NCI-H187 (cell line): Measurements from ENCODE around the gene RTP2.
A peak's percentile ranks its signal among the peaks of the same experiment; 100 is the strongest.

Experiments used
- DNase-seq, 2 experiments: peaks; one replicate each; lab custom pipeline; 2025; lab: John Stamatoyannopoulos, UW

Gene RTP2

GRCh38 chr3:187738331-187739093 is 36.2 kb upstream of the RTP2 start:
- peak; percentile 69 to 72 for DNase-seq

GRCh38 chr3:187738071-187738330 is 35.6 kb upstream of the RTP2 start:
- no peak for DNase-seq

- no peak for DNase-seq
Observed at GRCh38 chr3:187737368-187738070, 35.2 kb upstream of the RTP2 start.

- no peak for DNase-seq
Observed at GRCh38 chr3:187737006-187737367, 34.6 kb upstream of the RTP2 start.

GRCh38 chr3:187736418-187736871 is 34.1 kb upstream of the RTP2 start:
- no peak for DNase-seq

GRCh38 chr3:187735837-187736236 is 33.5 kb upstream of the RTP2 start:
- no peak for DNase-seq

- DNase-seq = no peak
Observed at GRCh38 chr3:187735383-187735782, 33.0 kb upstream of the RTP2 start.

- no peak for DNase-seq
Observed at GRCh38 chr3:187734841-187735240, 32.5 kb upstream of the RTP2 start.

GRCh38 chr3:187733371-187733770 is 31.0 kb upstream of the RTP2 start:
- DNase-seq = no peak

GRCh38 chr3:187729598-187729997 is 27.2 kb upstream of the RTP2 start:
- DNase-seq = no peak

GRCh38 chr3:187728940-187729583 is 26.7 kb upstream of the RTP2 start:
- DNase-seq = no peak

- no peak for DNase-seq
Observed at GRCh38 chr3:187728248-187728647, 25.9 kb upstream of the RTP2 start.

GRCh38 chr3:187726564-187726963 is 24.2 kb upstream of the RTP2 start:
- no peak for DNase-seq

GRCh38 chr3:187725653-187726370 is 23.5 kb upstream of the RTP2 start:
- no peak for DNase-seq

GRCh38 chr3:187725224-187725623 is 22.9 kb upstream of the RTP2 start:
- no peak for DNase-seq

GRCh38 chr3:187722206-187722612 is 19.9 kb upstream of the RTP2 start:
- DNase-seq = no peak

- no peak for DNase-seq
Observed at GRCh38 chr3:187721055-187721454, 18.7 kb upstream of the RTP2 start.

- no peak for DNase-seq
Observed at GRCh38 chr3:187720337-187720670, 17.9 kb upstream of the RTP2 start.

GRCh38 chr3:187719628-187720336 is 17.4 kb upstream of the RTP2 start:
- no peak for DNase-seq

- DNase-seq = no peak
Observed at GRCh38 chr3:187718802-187719201, 16.4 kb upstream of the RTP2 start.

GRCh38 chr3:187717572-187717971 is 15.2 kb upstream of the RTP2 start:
- DNase-seq = no peak

GRCh38 chr3:187714404-187714979 is 12.1 kb upstream of the RTP2 start:
- peak; percentile 16 to 21 for DNase-seq
